Astrocyte of the hippocampus (primary cell): ENCODE results near the gene TDRD12.
"Not testable (repeated sequence)": the region's sequence is repeated elsewhere in the genome, so short reads cannot be mapped to it uniquely, and the experiment has no call there.

ENCODE experiments used
- DNase-seq: peaks from one replicate; pipeline ENCODE4 v3.0.0; 2011; ENCODE audit warnings: low read depth, low spot score

The TDRD12 gene

DNA sequence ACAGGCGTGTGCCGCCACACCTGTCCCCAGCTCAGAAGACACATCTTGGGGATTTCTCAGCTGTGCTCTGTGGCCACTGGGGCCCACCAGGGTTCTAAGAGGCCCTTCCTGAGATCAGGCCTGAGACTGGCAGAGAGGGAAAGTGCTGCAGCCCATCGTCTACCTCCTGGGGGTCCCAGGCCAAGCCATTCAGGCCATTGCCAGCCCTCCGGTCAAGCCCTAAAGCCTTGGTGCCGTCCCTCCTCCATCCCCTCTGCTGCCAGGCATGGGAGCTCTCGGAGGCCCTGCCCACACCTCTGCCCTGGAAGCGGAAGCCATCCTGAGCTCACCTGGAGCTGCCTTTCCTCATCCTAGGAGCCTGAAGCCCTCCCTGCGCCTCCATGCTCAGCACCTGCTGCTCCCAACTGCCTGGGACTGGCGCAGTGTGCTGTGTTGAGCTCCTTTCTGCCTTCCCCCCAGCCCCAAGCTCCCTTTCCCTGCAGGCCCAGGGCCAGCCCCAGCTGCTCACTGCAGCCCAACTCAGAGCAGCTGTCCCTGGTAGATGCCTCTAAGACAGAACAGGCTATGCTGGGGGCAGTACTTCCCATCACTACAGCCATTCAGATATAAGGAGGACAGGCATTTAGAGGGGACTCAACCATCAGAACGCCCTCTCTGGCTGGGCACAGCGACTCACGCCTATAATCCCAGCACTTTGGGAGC, 147.1 kb downstream of the TDRD12 start:
- no peak for DNase-seq

DNA sequence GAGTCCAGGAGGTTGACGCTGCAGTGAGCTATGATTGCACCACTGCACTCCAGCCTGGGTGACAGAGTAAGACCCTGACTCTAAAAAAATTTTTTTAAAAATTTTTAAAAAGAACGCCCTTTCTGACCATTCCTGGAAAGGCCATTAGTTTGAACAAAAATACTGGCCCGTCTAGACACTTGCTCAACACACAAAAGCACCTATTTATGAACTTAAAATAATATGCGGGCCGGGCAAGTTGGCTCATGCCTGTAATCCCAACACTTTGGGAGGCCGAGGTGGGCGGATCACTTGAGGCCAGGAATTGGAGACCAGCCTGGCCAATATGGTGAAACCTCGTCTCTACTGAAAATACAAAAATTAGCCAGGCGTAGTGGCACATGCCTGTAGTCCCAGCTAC, 147.9 kb downstream of the TDRD12 start:
- not testable (repeated sequence) for DNase-seq

- no peak for DNase-seq
Observed at GRCh38 chr19:32868206-32868950, 148.8 kb downstream of the TDRD12 start.

DNA sequence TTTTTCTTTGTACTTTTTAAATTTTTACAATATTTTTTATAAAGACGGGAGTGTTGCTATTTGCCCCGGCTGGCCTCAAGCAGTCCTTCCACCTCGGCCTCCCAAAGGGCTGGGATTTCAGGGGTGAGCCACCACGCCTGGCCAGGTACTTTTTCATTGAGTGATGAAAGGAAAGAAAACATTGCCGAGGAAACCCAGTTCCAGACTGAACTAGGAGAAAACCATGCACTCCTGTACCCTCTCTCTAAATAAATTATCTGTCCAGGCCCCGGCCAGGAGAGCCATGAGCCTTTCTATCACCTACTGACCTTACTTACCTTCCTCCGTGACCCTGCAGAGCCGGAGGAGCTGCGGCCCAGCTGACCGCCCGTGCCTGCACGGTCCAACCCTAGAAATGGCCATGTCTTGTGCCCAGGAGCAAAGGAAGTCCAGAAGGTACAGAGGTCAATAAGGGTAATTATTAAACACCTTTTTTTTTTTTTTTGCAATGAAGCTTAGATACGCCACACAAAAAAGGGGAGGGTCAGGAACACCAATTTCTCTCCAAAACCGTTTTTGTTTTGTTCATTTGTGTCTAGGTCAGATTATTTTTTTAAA, 149.9 kb downstream of the TDRD12 start, which contains the start of gene SLC7A9:
Gene SLC7A9 (minus strand): TSS at position 399 of the 597 bp plus-strand sequence. CDS start 1,233 bp downstream, outside the sequence.
- DNase-seq, result no peak

GRCh38 chr19:32869966-32870573, 150.5 kb downstream of the TDRD12 start:
- no peak for DNase-seq

DNA sequence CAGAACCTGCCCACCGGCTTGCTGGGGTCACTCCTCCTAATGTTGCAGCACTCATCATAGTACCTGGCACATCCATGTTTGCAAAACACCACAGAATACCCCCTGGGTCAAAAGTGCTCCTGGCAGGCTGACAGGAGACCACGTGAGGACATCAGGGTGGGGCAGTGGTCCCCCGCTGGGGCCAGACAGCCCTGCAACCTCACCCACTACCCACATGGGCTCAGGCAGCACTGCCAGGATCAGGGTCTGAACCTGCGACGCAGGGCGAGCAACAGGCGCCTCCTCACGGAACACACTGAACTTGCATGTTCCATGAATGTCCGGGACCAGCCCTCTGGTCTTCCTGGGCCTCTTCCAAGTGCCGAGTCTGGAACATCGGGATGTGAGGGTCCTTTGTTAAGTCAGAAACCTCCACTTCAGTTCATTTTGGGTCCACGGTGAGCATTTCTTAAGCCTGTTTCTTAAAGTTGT, 151.4 kb downstream of the TDRD12 start:
- DNase-seq, result no peak

- no peak for DNase-seq
Observed at GRCh38 chr19:32872391-32872790, 152.8 kb downstream of the TDRD12 start.

GRCh38 chr19:32873247-32873959, 153.8 kb downstream of the TDRD12 start:
- DNase-seq, result no peak

DNA sequence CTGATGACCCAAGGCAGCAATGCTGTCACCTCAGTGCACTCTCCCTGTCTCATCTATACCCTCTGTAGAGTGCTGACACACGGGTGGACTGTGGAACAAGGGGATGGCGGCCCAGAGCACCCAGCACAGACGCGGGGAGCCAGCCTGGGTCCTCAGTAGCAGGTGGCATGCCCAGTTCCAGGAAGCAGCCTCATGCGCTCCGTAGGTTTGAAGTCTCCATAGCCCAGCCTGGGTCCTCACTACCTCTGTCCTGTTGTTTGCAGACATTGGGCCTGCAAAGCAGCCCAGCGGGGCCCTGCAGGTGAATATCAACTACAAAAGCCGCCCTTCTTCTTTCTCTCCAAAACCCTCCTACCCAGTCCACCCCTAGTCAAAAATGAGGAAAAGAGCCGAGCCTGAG, 155.0 kb downstream of the TDRD12 start:
- no peak for DNase-seq

- DNase-seq, result no peak
Observed at GRCh38 chr19:32875428-32875827, 155.9 kb downstream of the TDRD12 start.

DNA sequence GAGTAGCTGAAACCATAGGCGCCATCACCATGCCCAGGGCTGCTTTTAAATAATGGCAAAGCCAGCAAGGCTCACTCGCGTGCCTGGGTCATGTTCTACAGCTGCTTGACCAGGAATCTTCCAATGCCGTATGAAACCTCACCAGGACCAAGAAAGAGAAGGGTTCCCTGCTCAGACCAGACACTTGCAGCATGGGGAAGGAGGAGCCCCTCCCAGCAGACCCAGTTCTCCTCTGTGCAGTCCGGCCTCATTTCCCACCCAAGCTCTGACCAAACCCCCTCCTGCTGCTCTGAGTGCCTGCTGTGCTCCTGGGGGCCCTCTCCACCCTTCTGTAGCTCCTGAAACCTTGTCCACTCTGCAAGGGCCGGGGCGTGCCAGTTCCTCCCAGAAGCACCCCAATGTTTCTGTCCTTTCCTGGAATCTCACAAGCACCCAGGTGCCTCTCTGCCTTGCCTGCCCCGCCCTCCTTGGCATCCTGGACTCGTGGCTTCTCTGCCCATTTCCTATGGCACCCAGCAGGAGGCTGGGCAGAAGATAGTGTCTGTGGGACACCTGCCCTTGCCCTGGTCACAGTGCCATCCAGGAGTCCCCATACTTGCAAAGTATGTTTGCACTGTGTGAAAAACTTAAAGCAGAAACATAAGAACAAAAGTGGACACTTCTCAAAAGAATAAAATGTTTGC, 156.8 kb downstream of the TDRD12 start:
- no peak for DNase-seq

GRCh38 chr19:32876919-32877285, 157.3 kb downstream of the TDRD12 start:
- peak; percentile 55 for DNase-seq
